Skeletal muscle tissue (tissue), 4 donors: ENCODE measurements around the gene TSPAN9. TPM values are rescaled to one million over a fixed set of nuclear protein-coding genes. Genes with fewer than 3 reads are reported as not detected.
A peak's percentile ranks its signal among the peaks of the same experiment; 100 is the strongest.

Experiments used
- H3K27ac ChIP-seq: one replicate; pipeline ENCODE4 v1.7.0; 2013; ENCODE audit warnings: mild to moderate bottlenecking, low read depth, low read length, inconsistent platforms
- H3K27me3 ChIP-seq, 3 donors: one replicate each; pipeline ENCODE4 v1.7.0; 2013; ENCODE audit warnings: low read length in 3 of 3; ENCODE audit not compliant: control insufficient read depth in 3 of 3, insufficient read depth in 3 of 3
- H3K36me3 ChIP-seq, 3 donors: one replicate each; pipeline ENCODE4 v1.7.0; 2013; ENCODE audit warnings: low read length in 3 of 3; ENCODE audit not compliant: control insufficient read depth in 3 of 3, insufficient read depth in 3 of 3
- H3K4me1 ChIP-seq, 3 donors: one replicate each; pipeline ENCODE4 v1.7.0; 2013; ENCODE audit warnings: low read length in 3 of 3, mild to moderate bottlenecking in 3 of 3; ENCODE audit not compliant: control insufficient read depth in 3 of 3, insufficient read depth in 3 of 3
- H3K4me3 ChIP-seq, 3 donors: one replicate each; pipeline ENCODE4 v1.7.0; 2013; ENCODE audit warnings: low read length in 3 of 3
- H3K9ac ChIP-seq, 3 donors: one replicate each; pipeline ENCODE4 v1.7.0; 2013; ENCODE audit warnings: low read length in 3 of 3, mild to moderate bottlenecking in 3 of 3, moderate library complexity in 2 of 3, low read depth in 1 of 3
- H3K9me3 ChIP-seq, 3 donors: one replicate each; pipeline ENCODE4 v1.7.0; 2013; ENCODE audit warnings: low read length in 3 of 3; ENCODE audit not compliant: control insufficient read depth in 3 of 3
- total RNA-seq: library from RNA; depleted of rRNA; stranded (reverse); fragments of >200 nt; gene quantifications from one replicate; pipeline ENCODE4 v1.2.3, GENCODE V29; 2014
- donor health status: Osteomylitis.

Gene TSPAN9
- total RNA-seq, 1 donor from 2014 or later: 66.3 TPM

GRCh38 chr12:3247629-3248161 lies 170.5 kb downstream of the TSPAN9 start:
- Histone ChIP-seq H3K36me3 (no peaks in the 10 kb centered on the region), H3K4me1 (peaks cover 50 to 75% (median 59%) of the 10 kb centered on the region in 3 donors), H3K27ac (no peak overlapping the region), H3K4me3 (no peak overlapping the region), H3K9ac (no peak overlapping the region), H3K9me3 (no peaks in the 10 kb centered on the region), H3K27me3 (no peaks in the 10 kb centered on the region)

GRCh38 chr12:3249081-3249800 lies 172.1 kb downstream of the TSPAN9 start:
- Histone ChIP-seq H3K9ac (peak overlapping the region in 1 of 3 donors; percentile 69), H3K36me3 (no peaks in the 10 kb centered on the region), H3K4me1 (peaks cover 59 to 77% (median 70%) of the 10 kb centered on the region in 3 donors), H3K4me3 (no peak overlapping the region), H3K9me3 (no peaks in the 10 kb centered on the region), H3K27ac (peak overlapping the region; percentile 97), H3K27me3 (no peaks in the 10 kb centered on the region)

- peaks cover 67 to 84% (median 78%) of the 10 kb centered on the region in 3 donors for H3K4me1 ChIP-seq
- peak overlapping the region; percentile 47 to 69 (median 58) for H3K9ac ChIP-seq
- H3K4me3 ChIP-seq: peak overlapping the region in 1 of 3 donors; percentile 2
- peak overlapping the region; percentile 97 for H3K27ac ChIP-seq
- H3K27me3 ChIP-seq: no peaks in the 10 kb centered on the region
- no peaks in the 10 kb centered on the region for H3K36me3 ChIP-seq
- no peaks in the 10 kb centered on the region for H3K9me3 ChIP-seq
Measured at GRCh38 chr12:3250034-3250433, 172.9 kb downstream of the TSPAN9 start.

GRCh38 chr12:3250576-3250975 lies 173.4 kb downstream of the TSPAN9 start:
- Histone ChIP-seq H3K27me3 (no peaks in the 10 kb centered on the region), H3K9me3 (no peaks in the 10 kb centered on the region), H3K27ac (peak overlapping the region; percentile 97), H3K36me3 (no peaks in the 10 kb centered on the region), H3K4me1 (peaks cover 72 to 89% (median 83%) of the 10 kb centered on the region in 3 donors), H3K9ac (peak overlapping the region; percentile 47 to 74 (median 69)), H3K4me3 (peak overlapping the region in 2 of 3 donors; percentile 2 to 6)

GRCh38 chr12:3251067-3251466 lies 173.9 kb downstream of the TSPAN9 start:
- Histone ChIP-seq H3K36me3 (no peaks in the 10 kb centered on the region), H3K9ac (peak overlapping the region; percentile 30 to 74 (median 69)), H3K27me3 (no peaks in the 10 kb centered on the region), H3K27ac (peak overlapping the region; percentile 97), H3K4me1 (peaks cover 77 to 93% (median 88%) of the 10 kb centered on the region in 3 donors), H3K9me3 (no peaks in the 10 kb centered on the region), H3K4me3 (peak overlapping the region in 1 of 3 donors; percentile 6)

GRCh38 chr12:3251691-3252090 lies 174.5 kb downstream of the TSPAN9 start:
- peak overlapping the region; percentile 30 to 74 (median 73) for H3K9ac ChIP-seq
- no peaks in the 10 kb centered on the region for H3K9me3 ChIP-seq
- H3K27ac ChIP-seq: peak overlapping the region; percentile 97
- peaks cover 78 to 93% (median 88%) of the 10 kb centered on the region in 3 donors for H3K4me1 ChIP-seq
- H3K36me3 ChIP-seq: no peaks in the 10 kb centered on the region
- H3K4me3 ChIP-seq: peak overlapping the region in 2 of 3 donors; percentile 6 to 52
- H3K27me3 ChIP-seq: no peaks in the 10 kb centered on the region

- H3K4me3 ChIP-seq: peak overlapping the region; percentile 18 to 52 (median 38)
- peaks cover 74 to 96% (median 88%) of the 10 kb centered on the region in 3 donors for H3K4me1 ChIP-seq
- peak overlapping the region; percentile 78 to 85 (median 82) for H3K9ac ChIP-seq
- no peaks in the 10 kb centered on the region for H3K9me3 ChIP-seq
- H3K27me3 ChIP-seq: no peaks in the 10 kb centered on the region
- no peaks in the 10 kb centered on the region for H3K36me3 ChIP-seq
- H3K27ac ChIP-seq: peak overlapping the region; percentile 97
Measured at GRCh38 chr12:3252450-3252891, 175.3 kb downstream of the TSPAN9 start.

- Histone ChIP-seq H3K4me1 (peaks cover 69 to 91% (median 81%) of the 10 kb centered on the region in 3 donors), H3K9me3 (no peaks in the 10 kb centered on the region), H3K9ac (peak overlapping the region; percentile 78 to 85 (median 82)), H3K27ac (peak overlapping the region; percentile 97), H3K4me3 (no peak overlapping the region), H3K27me3 (no peaks in the 10 kb centered on the region), H3K36me3 (no peaks in the 10 kb centered on the region)
Measured at GRCh38 chr12:3253682-3254275, 176.6 kb downstream of the TSPAN9 start.

GRCh38 chr12:3255057-3255456 lies 177.9 kb downstream of the TSPAN9 start:
- Histone ChIP-seq H3K4me1 (peaks cover 60 to 78% (median 69%) of the 10 kb centered on the region in 3 donors), H3K9me3 (no peaks in the 10 kb centered on the region), H3K4me3 (peak overlapping the region in 1 of 3 donors; percentile 6), H3K36me3 (no peaks in the 10 kb centered on the region), H3K27ac (peak overlapping the region; percentile 97), H3K9ac (peak overlapping the region; percentile 30 to 58 (median 55)), H3K27me3 (no peaks in the 10 kb centered on the region)
